ENCODE data around the gene RTN4RL2. TPM values are rescaled to one million over a fixed set of nuclear protein-coding genes. Genes with fewer than 3 reads are reported as not detected.

RTN4RL2 gene
- total RNA-seq, 6 donors from 2014 or later, result 1.1 to 4.1 (median 2.0) TPM; not detected in 1

DNA sequence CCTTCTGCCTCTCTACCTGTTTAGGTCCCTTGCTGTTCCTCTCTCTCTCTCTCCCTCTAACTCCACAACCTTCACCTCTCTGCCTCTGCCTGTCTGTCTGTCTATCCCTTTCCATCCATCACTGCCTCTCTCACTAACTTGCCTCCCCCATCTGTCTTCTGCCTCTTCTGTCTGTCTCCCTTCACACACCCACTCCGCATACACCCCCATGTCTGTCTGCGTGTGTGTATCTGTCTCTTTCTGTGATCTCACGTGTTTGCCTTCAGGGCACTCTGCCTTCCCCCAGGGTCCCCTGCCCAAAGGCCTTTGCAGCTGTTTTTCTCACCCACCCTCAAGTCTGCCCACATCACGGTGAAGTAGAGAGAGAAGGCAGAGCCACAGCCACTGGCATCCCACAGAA lies 7.9 kb downstream of the RTN4RL2 start:
- Histone ChIP-seq H3K4me1 (no peaks in the 10 kb centered on the region), H3K4me3 (no peak overlapping the region), H3K27me3 (no peaks in the 10 kb centered on the region), H3K27ac (no peak overlapping the region), H3K9me3 (no peaks in the 10 kb centered on the region), H3K36me3 (no peaks in the 10 kb centered on the region)
- no peak for ATAC-seq (ENCODE audit: low FRiP score in 2 of 2)
- DNase-seq, result no peak
- TF ChIP-seq EP300 (IDR thresholded peaks at IDR 0.05), result no peak
- TF ChIP-seq POLR2AphosphoS5 (IDR thresholded peaks at IDR 0.05), result no peak
- TF ChIP-seq, protein P1, sequence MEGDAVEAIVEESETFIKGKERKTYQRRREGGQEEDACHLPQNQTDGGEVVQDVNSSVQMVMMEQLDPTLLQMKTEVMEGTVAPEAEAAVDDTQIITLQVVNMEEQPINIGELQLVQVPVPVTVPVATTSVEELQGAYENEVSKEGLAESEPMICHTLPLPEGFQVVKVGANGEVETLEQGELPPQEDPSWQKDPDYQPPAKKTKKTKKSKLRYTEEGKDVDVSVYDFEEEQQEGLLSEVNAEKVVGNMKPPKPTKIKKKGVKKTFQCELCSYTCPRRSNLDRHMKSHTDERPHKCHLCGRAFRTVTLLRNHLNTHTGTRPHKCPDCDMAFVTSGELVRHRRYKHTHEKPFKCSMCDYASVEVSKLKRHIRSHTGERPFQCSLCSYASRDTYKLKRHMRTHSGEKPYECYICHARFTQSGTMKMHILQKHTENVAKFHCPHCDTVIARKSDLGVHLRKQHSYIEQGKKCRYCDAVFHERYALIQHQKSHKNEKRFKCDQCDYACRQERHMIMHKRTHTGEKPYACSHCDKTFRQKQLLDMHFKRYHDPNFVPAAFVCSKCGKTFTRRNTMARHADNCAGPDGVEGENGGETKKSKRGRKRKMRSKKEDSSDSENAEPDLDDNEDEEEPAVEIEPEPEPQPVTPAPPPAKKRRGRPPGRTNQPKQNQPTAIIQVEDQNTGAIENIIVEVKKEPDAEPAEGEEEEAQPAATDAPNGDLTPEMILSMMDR (IDR thresholded peaks at IDR 0.05), result no peak
- no peak for TF ChIP-seq POLR2A (IDR thresholded peaks at IDR 0.05)
- 68 to 69% methylated on average over 4 of the region's 4 CpGs for WGBS, 2 donors

DNA sequence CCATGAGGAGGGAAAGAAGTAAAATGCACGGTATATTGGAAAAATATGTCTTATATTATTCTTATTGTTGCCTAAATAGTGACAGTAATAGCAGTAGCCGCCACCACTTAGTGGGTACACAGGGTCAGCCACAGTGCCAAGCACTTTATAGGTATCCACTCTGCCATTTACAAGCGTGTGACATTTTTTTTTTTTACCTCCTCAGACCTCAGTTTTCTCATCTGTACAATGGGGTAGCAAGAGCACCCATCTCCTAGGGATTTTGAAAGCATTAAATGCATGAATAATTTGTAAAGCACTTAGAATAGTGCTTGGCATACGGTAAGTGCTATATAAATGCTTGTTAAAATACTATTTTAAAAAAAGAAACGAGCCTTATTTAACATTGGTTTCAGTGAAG lies 8.9 kb downstream of the RTN4RL2 start:
- WGBS, 2 donors, result 79 to 83% methylated on average over 5 of the region's 5 CpGs
- no peak for TF ChIP-seq POLR2A (IDR thresholded peaks at IDR 0.05)
- TF ChIP-seq EP300 (IDR thresholded peaks at IDR 0.05), result no peak
- TF ChIP-seq, protein P1 (IDR thresholded peaks at IDR 0.05), result no peak
- TF ChIP-seq POLR2AphosphoS5 (IDR thresholded peaks at IDR 0.05), result no peak

DNA sequence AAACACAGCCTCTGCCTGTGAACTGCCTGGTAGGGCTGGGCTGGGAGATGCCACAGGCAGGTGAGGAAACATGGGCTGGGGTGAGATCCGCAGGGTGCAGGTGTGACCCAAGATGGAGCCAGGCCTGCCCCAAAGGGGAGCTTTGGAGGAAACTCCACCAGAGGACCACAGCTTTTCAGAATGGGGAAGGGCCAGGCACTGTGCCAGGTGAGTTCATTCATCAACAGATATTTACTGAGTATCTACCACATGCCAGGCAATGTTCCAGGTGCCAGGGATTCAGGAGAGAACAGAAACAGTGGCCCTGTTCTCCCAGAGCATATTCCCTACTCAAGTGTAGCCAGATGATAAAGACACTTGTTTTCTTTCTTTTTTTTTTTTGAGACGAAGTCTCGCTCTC lies 11.2 kb downstream of the RTN4RL2 start:
- Histone ChIP-seq H3K4me3 (no peak overlapping the region), H3K27me3 (peaks cover 0 to 9% (median 0%) of the 10 kb centered on the region in 4 donors), H3K27ac (no peak overlapping the region), H3K36me3 (no peaks in the 10 kb centered on the region), H3K9me3 (no peaks in the 10 kb centered on the region), H3K4me1 (peaks cover 8 to 20% (median 9%) of the 10 kb centered on the region in 4 donors)
- WGBS, 2 donors, result 86 to 100% methylated on average over 3 of the region's 3 CpGs
- DNase-seq (no peak), ATAC-seq (ENCODE audit: low FRiP score in 2 of 2) (no peak)
- TF ChIP-seq, protein P1 (IDR thresholded peaks at IDR 0.05), result no peak
- TF ChIP-seq EP300 (IDR thresholded peaks at IDR 0.05) (no peak), POLR2AphosphoS5 (IDR thresholded peaks at IDR 0.05) (no peak), POLR2A (IDR thresholded peaks at IDR 0.05) (no peak)

More for the DNA sequence above, 8.9 kb downstream of the RTN4RL2 start:
- Histone ChIP-seq H3K4me1 (peaks cover 0 to 7% (median 0%) of the 10 kb centered on the region in 4 donors), H3K27me3 (peaks cover 0 to 3% (median 0%) of the 10 kb centered on the region in 4 donors), H3K27ac (no peak overlapping the region), H3K9me3 (no peaks in the 10 kb centered on the region), H3K4me3 (no peak overlapping the region), H3K36me3 (no peaks in the 10 kb centered on the region)
- ATAC-seq (ENCODE audit: low FRiP score in 2 of 2) (no peak), DNase-seq (no peak)

DNA sequence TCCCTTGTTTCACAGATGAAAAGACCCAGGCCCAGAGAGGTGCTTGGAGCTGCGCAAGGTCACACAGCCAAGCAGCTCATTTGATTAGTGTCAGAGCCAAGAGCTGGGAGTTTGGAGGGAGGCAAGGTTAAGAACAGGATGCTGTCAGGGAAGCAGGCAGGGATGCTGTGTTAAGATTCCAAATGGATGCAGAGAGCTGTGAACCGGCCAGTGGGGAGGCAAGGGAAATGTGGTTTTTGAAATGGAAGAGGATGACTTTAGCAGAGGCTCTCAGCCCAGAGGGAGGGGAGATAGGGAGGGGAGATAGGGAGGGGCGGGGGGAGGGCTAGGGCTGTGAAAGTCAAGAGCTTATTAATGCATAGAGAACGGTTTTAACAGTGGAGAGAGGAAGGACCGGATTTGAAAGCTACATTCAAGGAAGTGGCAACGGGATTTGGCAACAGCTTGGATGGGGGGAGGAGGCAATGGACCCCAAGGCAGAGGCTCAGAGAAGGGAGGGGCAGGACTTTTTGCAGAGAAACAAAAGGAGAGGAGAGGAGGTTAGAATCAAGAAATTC lies 13.0 kb downstream of the RTN4RL2 start:
- Histone ChIP-seq H3K4me3 (no peak overlapping the region), H3K9me3 (no peaks in the 10 kb centered on the region), H3K27ac (no peak overlapping the region), H3K4me1 (peaks cover 17 to 30% (median 19%) of the 10 kb centered on the region in 4 donors), H3K27me3 (peaks cover 0 to 9% (median 0%) of the 10 kb centered on the region in 4 donors), H3K36me3 (no peaks in the 10 kb centered on the region)
- TF ChIP-seq, protein P1 (IDR thresholded peaks at IDR 0.05), result no peak
- DNase-seq (no peak), ATAC-seq (ENCODE audit: low FRiP score in 2 of 2) (no peak)
- 50 to 56% methylated on average over 6 of the region's 6 CpGs for WGBS, 2 donors

Measured in upper lobe of left lung (tissue), 6 donors.